ENCODE data around the gene PPOX.

The PPOX gene

DNA sequence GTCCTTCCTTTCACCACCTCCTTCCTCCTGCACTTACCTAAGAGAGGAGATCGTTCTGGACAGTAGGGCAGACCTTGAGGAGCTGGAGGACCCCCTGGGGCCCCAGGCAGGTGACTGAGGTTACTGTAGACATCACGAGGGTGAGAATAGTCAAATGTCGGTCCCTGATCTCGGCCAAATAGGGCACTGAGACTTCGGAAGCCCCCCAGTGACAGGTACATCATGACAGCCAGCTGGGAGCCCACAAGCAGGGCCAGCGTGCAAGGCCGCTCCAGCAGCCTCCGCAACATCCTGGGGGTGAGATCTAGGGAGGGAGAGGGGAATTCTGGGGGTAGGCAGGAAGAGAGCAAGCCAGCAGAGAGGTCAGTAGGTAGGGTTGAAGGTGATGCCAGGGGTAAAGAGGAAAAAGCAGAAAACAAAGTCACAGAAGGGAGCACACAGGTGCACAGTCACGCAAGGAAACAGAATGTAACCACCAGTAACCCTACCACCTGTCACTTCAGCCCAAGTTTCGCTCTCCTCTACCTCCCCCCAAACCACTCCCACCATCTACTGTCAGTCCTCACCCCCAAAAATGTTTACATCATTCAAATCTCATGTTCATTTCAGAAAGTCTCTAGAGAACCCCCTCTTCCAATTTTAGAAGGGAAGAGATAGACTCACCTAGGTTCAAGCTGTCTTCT, 9.7 kb downstream of the PPOX start:
- in situ Hi-C loops (cut with MboI; ENCODE audit: low sequenced_read_pairs): no loop called here

DNA sequence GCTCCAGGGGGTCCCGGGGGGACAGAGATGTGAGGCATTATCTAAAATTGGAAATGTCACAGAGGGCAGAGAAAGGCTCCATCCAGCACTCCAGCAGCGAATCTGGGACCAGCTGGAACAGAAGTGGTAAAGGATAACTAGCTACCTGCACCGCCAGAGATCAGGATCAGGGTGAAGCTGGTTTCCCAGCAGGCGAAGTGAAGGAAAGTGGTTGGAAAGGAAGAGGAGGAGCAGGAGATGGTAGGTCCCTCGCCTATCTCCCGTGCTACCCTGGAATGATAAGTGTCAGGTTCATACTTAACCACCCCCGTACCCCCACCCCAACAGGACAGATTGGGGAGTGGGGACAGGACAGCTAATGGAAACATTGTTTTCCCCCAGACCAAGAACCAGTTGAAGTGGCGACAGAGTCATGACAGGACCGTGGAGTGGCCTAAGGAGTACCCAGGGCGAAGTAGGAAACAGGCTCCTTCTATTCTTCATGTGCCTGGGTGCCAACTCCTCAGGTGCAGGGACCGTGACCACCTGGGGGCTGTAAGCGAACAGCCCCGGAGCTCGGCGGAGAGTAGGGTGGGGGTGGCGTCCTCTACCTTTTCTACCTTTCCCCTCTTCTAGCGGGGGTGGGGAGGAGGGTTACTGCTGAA, 10.4 kb downstream of the PPOX start:
- in situ Hi-C loops (cut with MboI; ENCODE audit: low sequenced_read_pairs): no loop called here

DNA sequence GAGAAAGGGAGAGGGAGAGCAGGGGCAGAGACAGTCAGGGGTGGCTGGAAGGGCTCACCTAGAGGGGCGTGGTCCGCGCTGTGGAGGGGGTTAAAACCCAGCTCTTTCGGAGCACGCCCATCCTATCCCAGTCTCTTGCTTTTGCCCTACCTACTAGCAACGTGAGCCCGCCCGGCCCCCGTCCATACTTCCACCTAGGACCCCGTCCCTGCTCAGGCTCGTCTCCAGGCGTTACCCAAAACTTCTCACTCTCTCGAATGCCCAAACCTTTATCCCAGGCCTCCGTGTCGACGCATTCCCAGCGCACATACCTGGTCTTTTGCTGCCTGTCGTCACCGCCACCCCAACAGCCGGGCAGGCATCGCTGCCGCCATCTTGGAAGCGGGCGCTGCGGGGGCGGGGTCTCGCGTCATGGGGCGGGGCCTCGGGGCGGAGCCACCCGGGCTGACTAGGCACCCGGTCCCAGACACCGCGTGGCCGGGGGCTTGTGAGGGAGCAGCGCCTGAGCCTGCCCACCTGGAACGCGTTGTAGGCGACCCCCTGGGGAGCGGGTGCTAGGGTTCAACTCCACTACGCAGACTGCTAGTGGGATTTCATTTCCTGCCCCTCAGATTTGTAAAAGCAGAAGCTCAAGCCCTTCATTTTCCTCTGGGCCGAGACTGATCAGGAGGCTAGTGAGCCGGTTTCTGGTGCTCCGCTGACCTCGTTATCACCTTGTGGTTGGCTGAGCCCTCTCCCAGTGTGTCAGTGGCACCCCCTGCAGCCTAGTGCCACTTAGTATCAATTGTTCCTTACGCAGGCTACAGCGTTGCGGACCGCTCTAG, 11.1 kb downstream of the PPOX start, which contains the start of gene B4GALT3:
B4GALT3 (minus strand) TSS at position 396 of the 824 bp plus-strand sequence. CDS start 1,447 bp downstream, outside the sequence.
- in situ Hi-C loops (cut with MboI; ENCODE audit: low sequenced_read_pairs): no loop called here

DNA sequence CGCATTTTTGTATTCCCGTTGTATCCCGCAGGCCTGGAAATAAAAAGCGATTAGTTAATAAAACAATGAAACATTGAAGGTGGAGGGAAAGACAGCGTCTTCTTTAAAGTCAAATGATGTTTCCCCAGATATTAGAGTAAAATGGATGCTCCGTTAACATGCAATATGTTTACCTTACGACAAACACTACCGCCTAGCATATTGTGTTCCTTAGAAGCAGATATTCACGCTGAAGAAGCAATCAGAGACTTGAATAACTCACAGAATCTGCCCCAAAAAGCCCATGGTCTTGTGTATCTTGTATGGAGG, 11.7 kb downstream of the PPOX start:
- in situ Hi-C loops (cut with MboI; ENCODE audit: low sequenced_read_pairs): no loop called here

DNA sequence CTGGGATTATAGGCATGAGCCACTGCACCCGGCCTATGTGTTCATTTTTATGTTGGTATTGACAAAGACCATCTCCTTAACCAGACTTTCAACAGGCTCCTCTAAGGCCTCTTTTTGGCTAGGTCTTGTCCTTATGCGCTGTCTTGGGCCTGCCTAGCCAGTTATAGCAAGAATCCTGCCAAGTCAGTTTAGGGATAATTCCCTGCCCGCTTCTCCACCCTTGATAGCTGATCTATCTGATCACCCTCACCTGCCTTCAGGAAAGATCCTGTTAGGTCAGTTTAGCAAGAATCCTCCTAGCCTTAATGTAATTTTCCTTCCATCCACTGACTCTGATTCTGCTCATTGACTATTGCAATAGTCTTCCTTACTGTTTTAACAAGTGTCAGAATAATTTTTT, 13.5 kb downstream of the PPOX start:
- in situ Hi-C loops (cut with MboI; ENCODE audit: low sequenced_read_pairs): no loop called here

DNA sequence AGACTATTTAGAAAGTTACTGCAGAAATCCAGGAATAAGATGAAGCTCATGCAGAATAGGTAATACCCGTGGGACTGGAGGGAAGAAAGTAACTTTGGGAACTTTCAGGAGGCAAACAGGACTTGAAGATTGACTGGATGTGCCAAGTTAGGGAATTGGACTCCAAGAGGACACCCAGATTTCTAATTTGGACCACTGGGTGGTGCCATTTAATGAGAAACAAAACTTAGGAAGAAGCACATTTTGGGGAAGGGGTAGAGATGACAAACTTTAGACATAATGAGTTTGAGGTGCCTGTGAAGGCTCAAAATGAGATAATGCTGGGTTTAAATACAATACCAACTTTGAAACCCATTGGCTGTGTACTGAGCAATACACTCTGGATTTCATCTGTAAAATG, 14.4 kb downstream of the PPOX start:
- in situ Hi-C loops (cut with MboI; ENCODE audit: low sequenced_read_pairs): no loop called here

DNA sequence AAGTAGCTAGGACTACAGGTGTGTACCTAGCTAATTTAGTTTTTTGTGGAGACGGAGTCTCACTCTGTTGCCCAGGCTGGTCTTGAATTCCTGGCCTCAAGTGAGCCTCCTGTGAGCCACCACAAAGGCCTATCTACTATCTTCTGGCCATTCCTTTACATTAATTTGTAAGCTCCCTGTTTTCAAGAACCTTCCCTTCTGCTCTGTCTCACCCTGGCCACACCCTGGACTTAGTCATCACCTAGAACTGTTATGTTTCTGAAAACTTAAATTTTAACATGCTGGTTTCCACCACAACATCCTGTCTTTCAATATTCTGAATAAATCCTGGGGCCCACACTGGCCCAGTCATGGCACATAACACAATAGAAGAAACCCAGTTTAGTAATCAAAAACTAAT, 16.0 kb downstream of the PPOX start:
- in situ Hi-C loops (cut with MboI; ENCODE audit: low sequenced_read_pairs): no loop called here

DNA sequence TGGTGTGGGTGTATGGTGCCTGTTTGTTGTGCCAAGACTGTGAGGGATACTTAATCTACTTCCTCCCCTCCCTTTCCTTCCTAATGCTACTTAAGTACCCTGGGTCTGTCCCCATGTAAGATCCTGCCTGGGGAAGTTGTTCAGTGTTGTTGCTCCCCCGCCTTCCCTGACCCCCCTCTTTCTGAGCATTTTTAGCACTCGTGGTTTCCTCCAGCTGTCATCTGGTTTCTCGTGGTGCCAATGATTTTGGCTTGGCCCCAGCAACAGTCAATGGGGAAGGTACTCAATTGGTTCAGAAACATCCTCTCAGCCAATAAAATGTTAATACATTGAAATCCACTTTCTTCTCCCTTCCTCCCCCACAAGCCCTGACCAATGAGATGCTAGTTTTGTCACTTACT, 19.1 kb downstream of the PPOX start:
- in situ Hi-C loops (cut with MboI; ENCODE audit: low sequenced_read_pairs): no loop called here

DNA sequence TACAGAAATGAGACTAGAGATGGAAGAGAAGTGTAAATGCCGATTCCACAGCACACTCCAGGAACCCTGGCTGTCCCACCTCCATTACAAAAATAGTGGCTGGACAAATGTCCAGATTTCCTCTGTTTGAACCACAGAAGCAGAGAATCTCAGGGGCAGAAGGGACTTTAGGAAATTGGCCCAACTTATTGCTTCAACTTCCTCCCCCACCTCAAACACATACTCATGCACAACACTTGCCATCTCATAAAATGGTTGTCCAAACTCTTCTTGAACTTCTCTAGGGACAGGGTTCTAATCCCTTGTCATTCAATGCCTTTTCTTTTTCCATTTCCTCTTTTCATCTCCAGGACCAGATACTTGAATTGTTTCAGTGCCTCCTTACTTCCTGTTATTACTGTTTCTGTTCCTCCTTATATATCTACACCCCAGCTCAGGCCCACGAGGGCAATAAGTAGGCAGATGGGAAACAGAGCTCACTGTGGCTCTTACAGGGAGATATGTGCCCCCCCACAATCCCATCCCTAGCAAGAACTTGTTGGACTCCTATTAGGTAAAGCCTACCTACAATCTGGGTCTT, 19.6 kb downstream of the PPOX start:
- in situ Hi-C loops (cut with MboI; ENCODE audit: low sequenced_read_pairs): no loop called here

DNA sequence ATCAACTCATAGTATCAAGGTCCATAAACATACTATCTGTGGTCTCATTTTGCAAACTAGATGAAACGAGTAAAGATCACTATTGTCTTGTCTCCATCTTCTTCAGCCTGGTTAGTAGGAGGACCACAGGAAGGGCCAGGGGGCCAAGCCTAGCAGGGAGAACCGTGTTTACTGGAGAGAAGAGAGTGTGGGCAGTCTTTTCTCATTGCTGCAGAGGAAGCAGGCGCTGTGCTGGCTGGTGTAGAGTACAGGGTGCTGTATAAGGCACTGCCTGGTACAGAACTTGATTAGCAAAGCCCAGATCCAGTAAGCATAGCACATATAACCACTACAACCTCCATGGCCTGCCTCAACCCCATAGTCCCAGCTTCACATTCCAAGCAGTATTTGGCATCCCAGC, 21.1 kb downstream of the PPOX start:
- in situ Hi-C loops (cut with MboI; ENCODE audit: low sequenced_read_pairs): no loop called here

DNA sequence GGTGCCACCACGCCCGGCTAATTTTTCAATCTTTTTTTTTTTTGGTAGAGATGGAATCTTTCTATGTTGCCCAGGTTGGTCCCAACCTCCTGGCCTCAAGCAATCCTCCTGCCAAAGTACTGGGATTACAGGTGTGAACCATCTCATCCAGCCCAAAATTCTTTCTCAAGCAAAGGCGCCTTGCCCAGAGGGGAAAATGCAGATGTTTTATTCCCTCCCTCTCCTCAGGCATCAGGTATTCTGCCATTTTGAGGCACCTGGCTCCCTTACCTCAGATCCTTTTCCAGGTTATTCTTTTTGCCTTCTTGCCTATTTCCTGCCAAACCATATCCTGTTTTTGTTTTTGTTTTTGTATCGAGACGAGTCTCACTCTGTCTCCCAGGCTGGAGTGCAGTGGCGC, 22.2 kb downstream of the PPOX start:
- in situ Hi-C loops (cut with MboI; ENCODE audit: low sequenced_read_pairs): no loop called here

DNA sequence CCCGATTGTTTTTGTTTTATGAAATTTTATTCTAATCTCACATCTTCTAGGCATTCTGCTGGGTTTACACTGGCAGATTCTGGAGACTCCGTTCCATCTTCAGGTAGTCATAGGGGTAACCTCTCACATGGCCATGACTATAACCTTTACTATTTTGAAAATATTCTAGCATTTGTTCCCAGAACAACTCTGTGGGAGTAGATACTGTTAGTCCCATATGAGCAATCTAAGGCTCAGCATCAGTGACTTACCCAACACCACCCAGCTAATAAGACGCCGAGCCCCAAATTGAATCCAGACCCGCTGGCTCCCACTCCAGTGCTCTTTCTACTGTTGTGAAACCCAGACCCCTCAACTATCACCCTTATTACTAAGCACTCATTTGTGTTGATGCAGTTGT, 22.8 kb downstream of the PPOX start:
- in situ Hi-C loops (cut with MboI; ENCODE audit: low sequenced_read_pairs): no loop called here

DNA sequence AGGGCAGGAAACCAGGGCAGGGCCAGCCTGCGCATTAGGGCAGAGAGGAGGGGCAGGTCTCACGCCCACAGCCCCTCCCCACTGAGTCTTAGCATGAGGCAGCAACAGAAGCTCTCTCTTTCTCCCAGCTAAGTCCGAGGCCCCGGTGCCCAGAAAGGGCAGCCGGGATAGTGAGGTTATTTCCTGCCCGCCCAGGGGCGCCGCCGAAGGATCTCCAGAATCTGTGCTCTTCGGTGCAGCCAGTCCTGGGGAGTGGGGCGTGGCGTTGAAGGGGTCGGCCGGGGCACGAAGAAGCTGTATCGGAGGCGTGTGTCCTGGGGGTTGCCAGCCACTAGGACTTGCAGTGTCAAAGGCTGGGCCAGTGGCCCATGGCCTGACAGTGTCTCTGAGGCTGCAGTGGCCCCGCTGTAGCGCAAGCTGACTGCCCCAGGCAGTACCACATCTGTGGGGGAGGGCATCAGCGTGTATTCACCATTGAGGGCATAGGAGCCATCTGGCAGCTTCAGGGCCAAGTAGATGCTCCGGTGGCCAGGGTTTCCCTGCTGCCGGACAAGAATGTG, 24.8 kb downstream of the PPOX start:
- in situ Hi-C loops (cut with MboI; ENCODE audit: low sequenced_read_pairs): no loop called here

DNA sequence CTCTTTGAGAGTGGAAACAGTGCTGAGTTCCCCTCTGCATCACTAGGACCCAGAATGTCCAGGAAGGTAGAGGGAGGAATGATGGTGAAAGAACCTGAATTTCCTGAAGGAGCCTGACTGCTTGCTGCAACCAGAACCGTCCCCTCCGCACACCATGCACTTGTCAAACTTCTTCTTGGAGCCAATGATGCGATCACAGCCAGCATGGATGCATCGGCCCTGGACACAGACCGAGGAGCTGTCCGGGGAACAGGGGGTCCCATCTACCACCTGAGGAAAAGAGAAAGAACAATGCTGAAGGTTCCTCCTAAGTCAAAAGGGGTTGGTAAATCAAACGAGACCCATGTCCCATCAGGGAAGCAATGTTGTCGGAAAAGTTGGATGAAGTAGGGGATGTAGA, 25.7 kb downstream of the PPOX start:
- in situ Hi-C loops (cut with MboI; ENCODE audit: low sequenced_read_pairs): no loop called here

DNA sequence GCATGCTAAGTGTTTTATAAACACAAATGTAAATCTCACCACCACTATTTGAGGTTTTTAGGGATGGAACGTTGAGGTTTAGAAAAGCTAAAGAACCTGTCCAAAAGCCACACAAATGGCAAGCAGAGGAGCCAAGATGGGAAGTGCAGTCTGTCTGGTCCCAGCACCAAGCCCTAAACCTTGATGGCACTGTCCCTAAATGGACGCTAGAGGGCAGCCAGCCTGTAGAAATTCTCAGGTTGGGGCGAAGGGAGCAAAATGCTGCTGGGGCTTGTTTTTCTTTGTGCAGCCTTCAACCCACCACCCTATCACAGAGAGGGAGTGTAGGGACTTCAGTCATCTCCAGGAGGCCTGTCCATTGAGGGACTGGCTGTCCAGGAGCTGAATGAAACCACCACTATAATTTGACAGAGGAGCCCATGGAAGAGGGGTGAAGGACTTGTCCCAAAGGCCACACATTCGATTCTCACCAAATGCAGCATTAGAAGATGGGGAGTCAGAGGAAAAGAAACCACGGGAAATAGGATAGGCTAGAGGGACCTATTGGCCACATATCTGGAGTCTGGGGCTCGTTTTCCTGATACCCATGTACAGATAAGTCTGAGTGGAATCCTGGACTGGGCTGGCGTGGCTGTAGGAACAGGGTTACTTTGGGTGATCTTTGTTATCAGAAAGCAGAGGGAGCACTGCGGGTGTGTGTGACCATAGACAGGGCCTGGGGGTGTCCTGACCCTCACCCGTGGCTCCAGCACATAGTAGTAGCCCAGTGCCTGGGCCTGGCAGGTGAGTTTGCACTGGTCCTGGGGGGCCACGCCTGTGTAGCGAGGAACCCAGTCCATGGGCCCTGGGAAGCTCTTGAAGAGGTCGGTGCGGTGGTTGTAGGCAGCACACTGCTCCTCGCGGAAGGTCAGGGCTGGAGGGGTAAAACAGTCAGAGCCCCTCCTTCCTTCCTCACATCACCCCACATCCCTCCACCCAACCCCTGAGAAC, 26.5 kb downstream of the PPOX start:
- in situ Hi-C loops (cut with MboI; ENCODE audit: low sequenced_read_pairs): no loop called here

DNA sequence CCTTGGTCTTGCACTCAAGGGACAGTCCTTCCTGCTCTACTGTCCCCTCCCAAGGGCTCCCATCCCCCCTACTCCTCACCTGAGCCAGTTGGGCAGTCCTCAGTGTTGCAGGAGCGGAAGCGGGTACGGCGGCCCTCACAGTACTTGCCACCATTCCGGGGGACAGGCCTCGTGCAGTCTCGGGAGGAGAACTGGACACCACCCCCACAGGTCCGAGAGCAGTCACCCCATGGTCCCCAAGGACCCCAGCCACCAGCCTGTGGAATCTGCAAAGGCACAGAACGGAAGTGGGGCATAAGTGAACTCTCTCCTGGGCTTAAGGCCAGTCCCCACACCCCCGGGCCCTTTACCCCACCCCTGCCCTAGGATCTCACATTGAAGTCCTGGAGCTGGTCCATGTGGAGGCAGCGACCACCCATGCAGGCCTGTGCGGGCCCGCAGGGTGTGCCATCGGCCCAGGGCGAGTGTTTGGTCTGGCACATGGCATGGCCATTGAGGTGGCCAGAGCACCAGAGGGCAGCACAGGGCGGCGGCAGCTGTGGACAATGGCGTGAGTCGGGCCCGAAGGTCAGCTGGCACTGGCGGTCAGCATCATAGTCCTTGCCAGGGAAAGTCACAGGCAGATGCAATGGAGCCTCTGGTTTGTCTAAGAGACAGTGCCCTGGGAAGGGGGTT, 27.5 kb downstream of the PPOX start:
- in situ Hi-C loops (cut with MboI; ENCODE audit: low sequenced_read_pairs): no loop called here

DNA sequence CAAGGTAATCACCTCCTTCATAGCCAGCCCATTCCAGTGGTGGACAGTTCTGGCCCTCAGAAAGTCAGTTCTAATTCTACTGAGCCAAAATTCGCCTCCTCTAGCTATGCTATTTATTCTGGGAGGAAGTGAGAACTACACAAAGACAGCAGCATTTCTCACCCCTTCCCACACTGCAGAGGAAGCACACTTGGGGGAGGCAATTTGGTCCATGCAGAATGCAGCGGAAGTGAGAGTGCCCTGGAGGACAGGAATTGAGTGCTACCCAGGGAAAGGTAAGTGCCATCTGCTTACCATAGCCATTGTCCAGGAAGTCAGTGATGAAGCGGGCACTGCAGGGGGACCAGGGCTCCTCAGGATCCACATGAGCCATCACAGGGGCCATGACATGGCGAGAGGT, 28.9 kb downstream of the PPOX start:
- in situ Hi-C loops (cut with MboI; ENCODE audit: low sequenced_read_pairs): no loop called here

DNA sequence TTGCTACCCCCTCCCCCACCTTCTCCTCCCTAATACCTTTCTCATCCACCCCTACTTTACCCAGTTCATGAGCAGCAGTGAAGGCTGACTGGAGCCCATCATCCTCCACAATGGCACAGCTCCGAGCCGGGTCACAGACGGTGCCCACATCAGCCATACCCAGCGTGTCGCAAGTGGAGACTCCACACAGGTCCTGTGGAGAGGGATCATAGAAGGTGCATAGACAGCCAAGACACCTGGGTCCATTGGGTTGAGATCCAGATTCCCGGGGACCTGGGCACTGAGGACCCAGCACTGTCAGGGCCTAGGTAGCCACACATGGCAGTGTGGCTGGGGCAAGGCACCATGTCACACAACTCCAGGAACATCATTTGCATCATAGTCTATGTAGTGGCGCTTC, 29.9 kb downstream of the PPOX start:
- in situ Hi-C loops (cut with MboI; ENCODE audit: low sequenced_read_pairs): no loop called here

DNA sequence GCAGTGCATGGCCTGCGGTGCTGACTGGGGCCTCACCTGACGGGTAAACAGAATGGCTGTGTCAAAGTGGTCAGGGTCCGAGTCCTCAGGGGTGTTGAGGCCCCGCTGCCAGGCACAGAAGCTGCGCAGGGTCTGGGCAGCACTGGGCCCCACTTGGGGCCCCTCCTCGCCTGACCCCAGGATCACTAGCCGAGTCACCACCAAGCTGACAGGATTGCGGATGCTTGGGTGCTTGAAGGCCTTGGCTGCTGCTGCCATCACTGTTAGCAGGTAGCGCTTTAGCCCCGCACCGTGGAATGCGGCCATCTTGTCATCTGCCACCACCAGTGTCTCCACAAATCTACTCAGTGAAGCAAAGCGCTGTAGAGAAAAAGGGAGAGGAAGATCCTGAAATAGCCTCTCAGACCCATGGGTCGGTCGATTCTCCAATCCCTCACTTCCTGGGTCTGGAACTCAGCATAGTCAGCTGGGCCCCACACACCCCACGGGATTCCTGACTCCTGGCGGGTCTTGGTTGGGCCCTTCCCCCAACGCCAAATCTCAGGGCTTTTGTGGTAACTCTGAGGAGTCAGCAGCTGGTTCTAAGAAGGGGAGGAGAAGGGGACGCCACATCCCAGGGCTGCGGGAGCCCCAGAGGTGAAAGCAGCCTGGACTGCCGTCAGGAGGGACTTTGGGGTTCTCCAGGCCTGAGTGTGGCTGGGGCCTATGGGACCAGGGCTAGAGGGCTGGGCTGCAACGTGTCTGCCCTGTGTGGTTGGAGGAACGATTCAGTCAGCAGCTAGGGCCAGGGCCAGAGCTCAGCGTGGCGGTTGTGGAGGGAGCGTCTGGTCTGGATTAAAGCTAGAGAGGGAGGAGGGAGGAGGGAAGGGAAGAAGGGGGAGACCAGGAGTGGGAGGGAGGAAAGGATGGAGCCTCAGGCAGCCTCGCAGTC, 30.6 kb downstream of the PPOX start:
- in situ Hi-C loops (cut with MboI; ENCODE audit: low sequenced_read_pairs): no loop called here
